Measurements from ENCODE around the gene RGS9BP.
A peak's percentile ranks its signal among the peaks of the same experiment; 100 is the strongest.

The RGS9BP gene, protein sequence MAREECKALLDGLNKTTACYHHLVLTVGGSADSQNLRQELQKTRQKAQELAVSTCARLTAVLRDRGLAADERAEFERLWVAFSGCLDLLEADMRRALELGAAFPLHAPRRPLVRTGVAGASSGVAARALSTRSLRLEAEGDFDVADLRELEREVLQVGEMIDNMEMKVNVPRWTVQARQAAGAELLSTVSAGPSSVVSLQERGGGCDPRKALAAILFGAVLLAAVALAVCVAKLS

GRCh38 chr19:32675720-32676185 lies at the start of gene RGS9BP:
RGS9BP (plus strand) TSS chr19:32675848; CDS start chr19:32676264, 416 bp downstream.
- H3K9ac ChIP-seq (ENCODE audit: low read length): peak within 1 kb of the TSS; percentile 79
- no peaks in the 10 kb centered on the region for H4K20me1 ChIP-seq (ENCODE audit: insufficient read depth, low read length)
- peaks cover 25% of the 10 kb centered on the region for H3K4me1 ChIP-seq (ENCODE audit: insufficient read depth, low read length, severe bottlenecking)
- H3K9me2 ChIP-seq (ENCODE audit: low read depth, low read length): no peaks in the 10 kb centered on the region
- H2AFZ ChIP-seq (ENCODE audit: low read length): no peak within 1 kb of the TSS
- peak within 1 kb of the TSS; percentile 85 for H3K4me2 ChIP-seq (ENCODE audit: low read length)
- H3F3A ChIP-seq (ENCODE audit: insufficient read depth, low read length): no peaks in the 10 kb centered on the region
- peak within 1 kb of the TSS; percentile 91 for H3K4me3 ChIP-seq (ENCODE audit: low read depth, low read length, poor library complexity, severe bottlenecking)
- H3K36me3 ChIP-seq (ENCODE audit: insufficient read depth, low read length): no peaks in the 10 kb centered on the region
- H3K27ac ChIP-seq (ENCODE audit: low read depth, low read length, poor library complexity, severe bottlenecking): no peak within 1 kb of the TSS
- H3K9me3 ChIP-seq (ENCODE audit: low read length): no peaks in the 10 kb centered on the region
- no peaks in the 10 kb centered on the region for H3K27me3 ChIP-seq (ENCODE audit: insufficient read depth, low read length)
- no peak for TF ChIP-seq EZH2 (IDR thresholded peaks at IDR 0.05; ENCODE audit: borderline replicate concordance, low read length)
- TF ChIP-seq, protein P1, sequence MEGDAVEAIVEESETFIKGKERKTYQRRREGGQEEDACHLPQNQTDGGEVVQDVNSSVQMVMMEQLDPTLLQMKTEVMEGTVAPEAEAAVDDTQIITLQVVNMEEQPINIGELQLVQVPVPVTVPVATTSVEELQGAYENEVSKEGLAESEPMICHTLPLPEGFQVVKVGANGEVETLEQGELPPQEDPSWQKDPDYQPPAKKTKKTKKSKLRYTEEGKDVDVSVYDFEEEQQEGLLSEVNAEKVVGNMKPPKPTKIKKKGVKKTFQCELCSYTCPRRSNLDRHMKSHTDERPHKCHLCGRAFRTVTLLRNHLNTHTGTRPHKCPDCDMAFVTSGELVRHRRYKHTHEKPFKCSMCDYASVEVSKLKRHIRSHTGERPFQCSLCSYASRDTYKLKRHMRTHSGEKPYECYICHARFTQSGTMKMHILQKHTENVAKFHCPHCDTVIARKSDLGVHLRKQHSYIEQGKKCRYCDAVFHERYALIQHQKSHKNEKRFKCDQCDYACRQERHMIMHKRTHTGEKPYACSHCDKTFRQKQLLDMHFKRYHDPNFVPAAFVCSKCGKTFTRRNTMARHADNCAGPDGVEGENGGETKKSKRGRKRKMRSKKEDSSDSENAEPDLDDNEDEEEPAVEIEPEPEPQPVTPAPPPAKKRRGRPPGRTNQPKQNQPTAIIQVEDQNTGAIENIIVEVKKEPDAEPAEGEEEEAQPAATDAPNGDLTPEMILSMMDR (IDR thresholded peaks at IDR 0.05; ENCODE audit: low read length): no peak
- H3K79me2 ChIP-seq (ENCODE audit: insufficient read depth, low read length): peaks cover 23% of the 10 kb centered on the region

GRCh38 chr19:32626969-32627368 lies 48.7 kb upstream of the RGS9BP start:
- H3K4me2 ChIP-seq (ENCODE audit: low read length): no peak overlapping the region
- no peaks in the 10 kb centered on the region for H3K9me2 ChIP-seq (ENCODE audit: low read depth, low read length)
- no peak overlapping the region for H3K9ac ChIP-seq (ENCODE audit: low read length)
- H3K4me3 ChIP-seq (ENCODE audit: low read depth, low read length, poor library complexity, severe bottlenecking): no peak overlapping the region
- TF ChIP-seq, protein P1 (IDR thresholded peaks at IDR 0.05; ENCODE audit: low read length): no peak
- TF ChIP-seq EZH2 (IDR thresholded peaks at IDR 0.05; ENCODE audit: borderline replicate concordance, low read length): no peak
- no peaks in the 10 kb centered on the region for H4K20me1 ChIP-seq (ENCODE audit: insufficient read depth, low read length)
- H3K36me3 ChIP-seq (ENCODE audit: insufficient read depth, low read length): peaks cover 56% of the 10 kb centered on the region
- H3K27me3 ChIP-seq (ENCODE audit: insufficient read depth, low read length): no peaks in the 10 kb centered on the region
- no peak overlapping the region for H2AFZ ChIP-seq (ENCODE audit: low read length)
- H3K79me2 ChIP-seq (ENCODE audit: insufficient read depth, low read length): no peaks in the 10 kb centered on the region
- H3K9me3 ChIP-seq (ENCODE audit: low read length): no peaks in the 10 kb centered on the region
- no peaks in the 10 kb centered on the region for H3F3A ChIP-seq (ENCODE audit: insufficient read depth, low read length)
- no peak overlapping the region for H3K27ac ChIP-seq (ENCODE audit: low read depth, low read length, poor library complexity, severe bottlenecking)
- H3K4me1 ChIP-seq (ENCODE audit: insufficient read depth, low read length, severe bottlenecking): no peaks in the 10 kb centered on the region

DNA sequence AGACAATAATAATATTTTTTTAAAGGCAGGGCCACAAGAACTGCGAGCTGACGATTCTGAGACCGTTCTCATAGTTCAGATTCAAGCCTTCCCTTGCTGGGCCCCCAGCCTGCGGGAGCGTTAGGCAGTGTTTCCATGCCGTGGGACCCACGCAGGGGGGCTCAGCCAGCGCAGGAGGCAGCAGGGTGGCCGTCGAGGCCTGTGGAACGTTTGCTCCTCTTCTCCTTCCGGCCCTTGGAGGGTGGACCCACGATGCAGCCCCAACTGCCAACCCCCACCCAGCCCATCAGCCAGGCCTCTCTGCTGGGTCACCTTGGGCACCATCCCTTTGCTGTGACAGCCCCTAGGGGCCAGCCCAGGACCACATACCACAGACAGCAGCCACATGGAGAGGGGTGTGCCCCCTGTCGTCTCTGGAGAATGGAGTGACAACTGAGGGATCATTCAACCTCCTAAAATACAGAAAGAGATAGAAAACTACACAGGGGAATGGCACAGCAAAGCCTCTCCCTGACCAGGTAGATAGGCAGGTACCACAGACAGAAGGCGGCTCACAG lies 47.9 kb upstream of the RGS9BP start:
- no peak overlapping the region for H2AFZ ChIP-seq (ENCODE audit: low read length)
- TF ChIP-seq, protein P1 (IDR thresholded peaks at IDR 0.05; ENCODE audit: low read length): no peak
- TF ChIP-seq EZH2 (IDR thresholded peaks at IDR 0.05; ENCODE audit: borderline replicate concordance, low read length): no peak
- no peaks in the 10 kb centered on the region for H3K9me3 ChIP-seq (ENCODE audit: low read length)
- H3K79me2 ChIP-seq (ENCODE audit: insufficient read depth, low read length): no peaks in the 10 kb centered on the region
- no peak overlapping the region for H3K9ac ChIP-seq (ENCODE audit: low read length)
- no peak overlapping the region for H3K4me2 ChIP-seq (ENCODE audit: low read length)
- peaks cover 48% of the 10 kb centered on the region for H3K36me3 ChIP-seq (ENCODE audit: insufficient read depth, low read length)
- no peaks in the 10 kb centered on the region for H3K4me1 ChIP-seq (ENCODE audit: insufficient read depth, low read length, severe bottlenecking)
- no peak overlapping the region for H3K27ac ChIP-seq (ENCODE audit: low read depth, low read length, poor library complexity, severe bottlenecking)
- H3K4me3 ChIP-seq (ENCODE audit: low read depth, low read length, poor library complexity, severe bottlenecking): no peak overlapping the region
- H3K9me2 ChIP-seq (ENCODE audit: low read depth, low read length): no peaks in the 10 kb centered on the region
- no peaks in the 10 kb centered on the region for H3F3A ChIP-seq (ENCODE audit: insufficient read depth, low read length)
- no peaks in the 10 kb centered on the region for H4K20me1 ChIP-seq (ENCODE audit: insufficient read depth, low read length)
- H3K27me3 ChIP-seq (ENCODE audit: insufficient read depth, low read length): no peaks in the 10 kb centered on the region
